ENCODE measurements around the gene SLC2A13. TPM values are rescaled to one million over a fixed set of nuclear protein-coding genes. Genes with fewer than 3 reads are reported as not detected.
A peak's percentile ranks its signal among the peaks of the same experiment; 100 is the strongest.
"Not testable (repeated sequence)": the region's sequence is repeated elsewhere in the genome, so short reads cannot be mapped to it uniquely, and the experiment has no call there.

SLC2A13 gene
- total RNA-seq, 1 experiment from 2014 or later, result 47.9 TPM

GRCh38 chr12:39883411-39883810 is 222.5 kb downstream of the SLC2A13 start:
- no peak for DNase-seq (ENCODE audit: extremely low read depth, low read depth)

GRCh38 chr12:39878753-39879152 is 227.1 kb downstream of the SLC2A13 start:
- no peak for DNase-seq (ENCODE audit: extremely low read depth, low read depth)

- no peak for DNase-seq (ENCODE audit: extremely low read depth, low read depth)
Observed at GRCh38 chr12:39875721-39876120, 230.2 kb downstream of the SLC2A13 start.

- no peak for DNase-seq (ENCODE audit: extremely low read depth, low read depth)
Observed at GRCh38 chr12:39874785-39875184, 231.1 kb downstream of the SLC2A13 start.

GRCh38 chr12:39873065-39873464 is 232.8 kb downstream of the SLC2A13 start:
- no peak for DNase-seq (ENCODE audit: extremely low read depth, low read depth)

- no peak for DNase-seq (ENCODE audit: extremely low read depth, low read depth)
Observed at GRCh38 chr12:39872425-39872824, 233.5 kb downstream of the SLC2A13 start.

- DNase-seq (ENCODE audit: extremely low read depth, low read depth), result no peak
Observed at GRCh38 chr12:39868328-39868725, 237.6 kb downstream of the SLC2A13 start.

- no peak for DNase-seq (ENCODE audit: extremely low read depth, low read depth)
Observed at GRCh38 chr12:39867631-39868327, 238.1 kb downstream of the SLC2A13 start.

GRCh38 chr12:39866135-39866534 is 239.7 kb downstream of the SLC2A13 start:
- DNase-seq (ENCODE audit: extremely low read depth, low read depth), result no peak

GRCh38 chr12:39860695-39861094 is 245.2 kb downstream of the SLC2A13 start:
- DNase-seq (ENCODE audit: extremely low read depth, low read depth), result no peak

GRCh38 chr12:39853003-39853402 is 252.9 kb downstream of the SLC2A13 start:
- no peak for DNase-seq (ENCODE audit: extremely low read depth, low read depth)

GRCh38 chr12:39852346-39852745 is 253.5 kb downstream of the SLC2A13 start:
- DNase-seq (ENCODE audit: extremely low read depth, low read depth), result no peak

- not testable (repeated sequence) for DNase-seq (ENCODE audit: extremely low read depth, low read depth)
Observed at GRCh38 chr12:39848218-39848617, 257.7 kb downstream of the SLC2A13 start.

GRCh38 chr12:39846971-39847650 is 258.8 kb downstream of the SLC2A13 start:
- DNase-seq (ENCODE audit: extremely low read depth, low read depth), result no peak

GRCh38 chr12:39846304-39846703 is 259.6 kb downstream of the SLC2A13 start:
- no peak for DNase-seq (ENCODE audit: extremely low read depth, low read depth)

- no peak for DNase-seq (ENCODE audit: extremely low read depth, low read depth)
Observed at GRCh38 chr12:39840422-39840821, 265.5 kb downstream of the SLC2A13 start.

GRCh38 chr12:39839072-39839471 is 266.8 kb downstream of the SLC2A13 start:
- no peak for DNase-seq (ENCODE audit: extremely low read depth, low read depth)

- no peak for DNase-seq (ENCODE audit: extremely low read depth, low read depth)
Observed at GRCh38 chr12:39835517-39836489, 270.1 kb downstream of the SLC2A13 start.

- peak; percentile 33 for DNase-seq (ENCODE audit: extremely low read depth, low read depth)
Observed at GRCh38 chr12:39831587-39832315, 274.1 kb downstream of the SLC2A13 start.

- DNase-seq (ENCODE audit: extremely low read depth, low read depth), result no peak
Observed at GRCh38 chr12:39830852-39831520, 274.9 kb downstream of the SLC2A13 start.
